Spinal cord (tissue), 10 donors: ENCODE data around the gene TRIP13. TPM values are rescaled to one million over a fixed set of nuclear protein-coding genes. Genes with fewer than 3 reads are reported as not detected.
"Not testable (repeated sequence)": the region's sequence is repeated elsewhere in the genome, so short reads cannot be mapped to it uniquely, and the experiment has no call there.

ENCODE experiments used
- DNase-seq, 6 donors: peaks; one replicate each; pipeline versions ENCODE4 v3.0.0 to v3.0.0-alpha.2; 2013 to 2015; ENCODE audit warnings: low spot score in 6 of 6, low read depth in 4 of 6
- H3K27ac ChIP-seq: one replicate; pipeline ENCODE4 v1.5.1; 2013; ENCODE audit warnings: low read depth, low read length, control low read depth
- H3K27me3 ChIP-seq: one replicate; pipeline ENCODE4 v1.6.1; 2013; ENCODE audit warnings: low read length; ENCODE audit not compliant: control insufficient read depth, insufficient read depth
- H3K36me3 ChIP-seq: one replicate; pipeline ENCODE4 v1.6.1; 2013; ENCODE audit warnings: low read length; ENCODE audit not compliant: control insufficient read depth, insufficient read depth
- H3K4me1 ChIP-seq: one replicate; pipeline ENCODE4 v1.6.1; 2013; ENCODE audit warnings: low read length; ENCODE audit not compliant: control insufficient read depth, insufficient read depth
- H3K4me3 ChIP-seq: one replicate; pipeline ENCODE4 v1.5.1; 2013; ENCODE audit warnings: low read depth, low read length, control low read depth
- H3K9me3 ChIP-seq: one replicate; pipeline ENCODE4 v1.6.1; 2013; ENCODE audit warnings: low read length; ENCODE audit not compliant: control insufficient read depth, insufficient read depth
- WGBS: methylation state at CpG from one replicate; pipeline ENCODE4 v1.1.5; 2013; ENCODE audit warnings: missing lambda C conversion rate; ENCODE audit not compliant: insufficient coverage; 5-methylcytosine and 5-hydroxymethylcytosine counted together
- polyA plus RNA-seq, 2 donors: library from polyadenylated mRNA; unstranded; fragments of 120-200 nt; gene quantifications; one replicate each; pipeline ENCODE4 v1.2.1, GENCODE V29; 2013; ENCODE audit not compliant: insufficient read length in 2 of 2
- total RNA-seq, 2 donors: library from RNA; depleted of rRNA in 1 of 2; stranded (reverse); fragments of 120-200 nt in 1 of 2; fragments of >200 nt in 1 of 2; gene quantifications; one replicate each; pipeline versions ENCODE4 v1.2.3 to v1.2.4, GENCODE V29; 2013 to 2014
- donor health status: healthy.

Gene TRIP13
- total and polyA plus RNA-seq, 4 donors: 5.8 to 10.4 (median 8.5) TPM

DNA sequence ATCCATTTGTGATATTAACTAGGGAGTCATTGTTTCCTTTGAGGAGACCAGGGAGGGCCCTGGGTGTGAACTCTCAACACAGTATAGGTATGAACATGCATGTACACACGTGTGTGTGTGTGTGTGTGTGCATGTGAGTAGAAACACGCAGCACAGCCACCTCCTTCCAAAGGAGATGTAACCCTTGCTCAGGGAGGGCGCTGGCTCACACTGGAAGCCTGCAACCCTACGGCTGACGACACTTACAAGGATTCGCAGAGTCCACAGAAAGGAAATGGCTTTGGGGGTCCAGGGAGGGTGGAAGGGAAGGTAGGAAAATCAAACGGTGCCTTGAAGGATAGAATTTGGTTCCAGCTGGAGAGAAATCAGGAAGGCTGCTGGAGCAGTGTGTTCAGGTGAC lies 21.9 kb downstream of the TRIP13 start:
- Histone ChIP-seq H3K4me3 (no peak overlapping the region), H3K9me3 (no peaks in the 10 kb centered on the region), H3K36me3 (peaks cover 44% of the 10 kb centered on the region), H3K27ac (no peak overlapping the region), H3K4me1 (peaks cover 20% of the 10 kb centered on the region), H3K27me3 (no peaks in the 10 kb centered on the region)
- WGBS: 94% methylated on average over 5 of the region's 7 CpGs
- DNase-seq: no peak

- H3K36me3 ChIP-seq: peaks cover 37% of the 10 kb centered on the region
- H3K27ac ChIP-seq, H3K27me3 ChIP-seq, DNase-seq, H3K9me3 ChIP-seq, H3K4me3 ChIP-seq: not testable (repeated sequence)
- H3K4me1 ChIP-seq: peaks cover 20% of the 10 kb centered on the region
- WGBS: 95% methylated on average over 12 of the region's 12 CpGs
Measured at GRCh38 chr5:915346-915745, 22.7 kb downstream of the TRIP13 start.

DNA sequence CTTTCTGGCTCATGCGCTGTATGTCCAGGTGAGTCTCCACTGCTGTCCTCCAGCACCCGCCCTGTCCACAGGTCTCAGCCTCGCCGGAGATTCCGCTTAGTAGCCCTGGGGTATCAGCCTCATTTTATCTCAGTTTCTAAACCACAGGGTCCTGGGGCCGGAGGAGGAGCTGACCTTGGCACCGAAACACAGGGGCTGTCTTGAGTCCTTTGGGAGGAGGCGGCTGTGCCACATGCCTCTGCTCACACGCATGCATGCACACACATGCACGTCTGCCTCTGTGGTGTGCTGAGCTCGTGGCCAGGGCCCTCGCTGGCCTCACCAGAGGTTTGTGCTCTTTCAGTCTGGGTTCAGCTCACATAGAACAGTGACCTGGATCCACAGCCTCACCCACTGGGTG lies 23.3 kb downstream of the TRIP13 start:
- no peak overlapping the region for H3K4me3 ChIP-seq
- H3K9me3 ChIP-seq: no peaks in the 10 kb centered on the region
- H3K4me1 ChIP-seq: peaks cover 20% of the 10 kb centered on the region
- WGBS: 93% methylated on average over 11 of the region's 12 CpGs
- no peaks in the 10 kb centered on the region for H3K27me3 ChIP-seq
- peaks cover 31% of the 10 kb centered on the region for H3K36me3 ChIP-seq
- no peak for DNase-seq
- no peak overlapping the region for H3K27ac ChIP-seq

GRCh38 chr5:916441-917293 lies 24.0 kb downstream of the TRIP13 start:
- DNase-seq: no peak
- no peak overlapping the region for H3K27ac ChIP-seq
- peaks cover 31% of the 10 kb centered on the region for H3K36me3 ChIP-seq
- no peaks in the 10 kb centered on the region for H3K27me3 ChIP-seq
- WGBS: 91% methylated on average over 11 of the region's 14 CpGs
- peaks cover 20% of the 10 kb centered on the region for H3K4me1 ChIP-seq
- H3K9me3 ChIP-seq: no peaks in the 10 kb centered on the region
- H3K4me3 ChIP-seq: no peak overlapping the region

DNA sequence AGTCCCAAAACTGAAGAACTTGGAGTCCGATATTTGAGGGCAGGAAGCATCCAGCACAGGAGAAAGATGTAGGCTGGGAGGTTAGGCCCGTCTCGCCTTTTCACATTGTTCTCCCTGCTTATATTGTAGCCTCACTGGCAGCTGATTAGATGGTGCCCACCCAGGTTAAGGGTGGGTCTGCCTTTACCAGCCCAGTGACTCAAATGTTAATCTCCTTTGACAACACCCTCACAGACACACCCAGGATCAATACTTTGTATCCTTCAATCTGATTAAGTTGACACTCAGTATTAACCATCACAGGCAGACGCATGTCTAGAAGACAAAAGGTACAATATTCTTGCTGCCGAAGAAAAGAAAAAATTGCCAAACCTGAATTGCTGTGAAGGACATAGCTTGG lies 26.0 kb downstream of the TRIP13 start:
- not testable (repeated sequence) for DNase-seq, H3K27me3 ChIP-seq, H3K9me3 ChIP-seq, H3K27ac ChIP-seq, H3K4me3 ChIP-seq
- H3K4me1 ChIP-seq: peaks cover 17% of the 10 kb centered on the region
- H3K36me3 ChIP-seq: peaks cover 32% of the 10 kb centered on the region
- 94% methylated on average over 2 of the region's 5 CpGs for WGBS

- Histone ChIP-seq H3K27me3 (peaks cover 3% of the 10 kb centered on the region), H3K9me3 (no peaks in the 10 kb centered on the region), H3K36me3 (peaks cover 32% of the 10 kb centered on the region), H3K4me3 (no peak overlapping the region), H3K27ac (no peak overlapping the region), H3K4me1 (peaks cover 13% of the 10 kb centered on the region)
- 96% methylated on average over 4 of the region's 9 CpGs for WGBS
- no peak for DNase-seq
Measured at GRCh38 chr5:919356-920000, 26.8 kb downstream of the TRIP13 start.

- H3K27me3 ChIP-seq: peaks cover 3% of the 10 kb centered on the region
Measured at GRCh38 chr5:920321-920720, 27.6 kb downstream of the TRIP13 start.

GRCh38 chr5:921456-922435 lies 29.1 kb downstream of the TRIP13 start:
- DNase-seq: no peak
- no peak overlapping the region for H3K27ac ChIP-seq
- peaks cover 10% of the 10 kb centered on the region for H3K27me3 ChIP-seq
- peaks cover 14% of the 10 kb centered on the region for H3K4me1 ChIP-seq
- no peak overlapping the region for H3K4me3 ChIP-seq
- no peaks in the 10 kb centered on the region for H3K9me3 ChIP-seq
- H3K36me3 ChIP-seq: peaks cover 12% of the 10 kb centered on the region
- WGBS: 97% methylated on average over 7 of the region's 9 CpGs

More at GRCh38 chr5:920321-920720, 27.6 kb downstream of the TRIP13 start:
- 76% methylated on average over 3 of the region's 7 CpGs for WGBS
- Histone ChIP-seq H3K9me3 (no peaks in the 10 kb centered on the region), H3K4me3 (no peak overlapping the region), H3K36me3 (peaks cover 26% of the 10 kb centered on the region), H3K4me1 (peaks cover 13% of the 10 kb centered on the region), H3K27ac (no peak overlapping the region)
- DNase-seq: no peak
